ENCODE measurements around the gene PSMD1. TPM values are rescaled to one million over a fixed set of nuclear protein-coding genes. Genes with fewer than 3 reads are reported as not detected.

Gene PSMD1
- total and polyA plus RNA-seq, 4 donors = 30.1 to 91.1 (median 56.0) TPM

- no peak overlapping the region for H3K4me3 ChIP-seq
- no peaks in the 10 kb centered on the region for H3K27me3 ChIP-seq (ENCODE audit: control insufficient read depth in 3 of 3, insufficient read depth in 3 of 3, low read length in 2 of 3)
- H3K27ac ChIP-seq (ENCODE audit: low read depth in 1 of 2, low read length in 1 of 2) = peak overlapping the region in 1 of 2 donors; percentile 52
- no peak overlapping the region for H3K9ac ChIP-seq (ENCODE audit: insufficient read depth in 1 of 2, low read length in 2 of 2)
- peaks cover 0 to 12% (median 2%) of the 10 kb centered on the region in 5 donors for H3K4me1 ChIP-seq (ENCODE audit: control insufficient read depth in 5 of 5, insufficient read depth in 5 of 5, low read length in 5 of 5)
- DNase-seq = no peak
- ATAC-seq (ENCODE audit: insufficient read depth, low FRiP score) = no peak
- WGBS, 2 donors = 95 to 98% methylated on average over 3 of the region's 3 CpGs
- TF ChIP-seq, protein P1, sequence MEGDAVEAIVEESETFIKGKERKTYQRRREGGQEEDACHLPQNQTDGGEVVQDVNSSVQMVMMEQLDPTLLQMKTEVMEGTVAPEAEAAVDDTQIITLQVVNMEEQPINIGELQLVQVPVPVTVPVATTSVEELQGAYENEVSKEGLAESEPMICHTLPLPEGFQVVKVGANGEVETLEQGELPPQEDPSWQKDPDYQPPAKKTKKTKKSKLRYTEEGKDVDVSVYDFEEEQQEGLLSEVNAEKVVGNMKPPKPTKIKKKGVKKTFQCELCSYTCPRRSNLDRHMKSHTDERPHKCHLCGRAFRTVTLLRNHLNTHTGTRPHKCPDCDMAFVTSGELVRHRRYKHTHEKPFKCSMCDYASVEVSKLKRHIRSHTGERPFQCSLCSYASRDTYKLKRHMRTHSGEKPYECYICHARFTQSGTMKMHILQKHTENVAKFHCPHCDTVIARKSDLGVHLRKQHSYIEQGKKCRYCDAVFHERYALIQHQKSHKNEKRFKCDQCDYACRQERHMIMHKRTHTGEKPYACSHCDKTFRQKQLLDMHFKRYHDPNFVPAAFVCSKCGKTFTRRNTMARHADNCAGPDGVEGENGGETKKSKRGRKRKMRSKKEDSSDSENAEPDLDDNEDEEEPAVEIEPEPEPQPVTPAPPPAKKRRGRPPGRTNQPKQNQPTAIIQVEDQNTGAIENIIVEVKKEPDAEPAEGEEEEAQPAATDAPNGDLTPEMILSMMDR (IDR thresholded peaks at IDR 0.05; ENCODE audit: control extremely low read depth, extremely low read depth) = no peak
- peaks cover 0 to 20% (median 12%) of the 10 kb centered on the region in 4 donors for H3K36me3 ChIP-seq (ENCODE audit: control insufficient read depth in 4 of 4, insufficient read depth in 4 of 4, low read length in 4 of 4)
- no peaks in the 10 kb centered on the region for H3K9me3 ChIP-seq (ENCODE audit: control insufficient read depth in 4 of 4, insufficient read depth in 3 of 4, low read length in 3 of 4)
Observed at GRCh38 chr2:231221761-231222160, 165.1 kb downstream of the PSMD1 start.

Small RNA genes within 50 kb of the gene (small RNA-seq; reads per million reads assigned to genes)
- not detected for gene RNU1-93P (ENCODE audit: low replicate concordance)

Other genes starting within 250 kb of the PSMD1 start
- gene ITM2C, start 191.9 kb upstream of the PSMD1 start, total RNA-seq = 10 to 100 TPM; 24.4 to 99.7 TPM
- 10 to 100 TPM; 18.0 to 21.7 TPM for gene ITM2C, start 191.9 kb upstream of the PSMD1 start, polyA plus RNA-seq
- gene GPR55, start 131.6 kb upstream of the PSMD1 start, total RNA-seq = under 1 TPM; 0.26 to 0.58 TPM
- gene GPR55, start 131.6 kb upstream of the PSMD1 start, polyA plus RNA-seq = under 1 TPM; 0.18 to 0.33 TPM
- gene SPATA3, start 60.7 kb upstream of the PSMD1 start, total RNA-seq = not detected
- gene SPATA3, start 60.7 kb upstream of the PSMD1 start, polyA plus RNA-seq = not detected
- gene C2orf72, start 19.3 kb upstream of the PSMD1 start, total RNA-seq = 1 to 10 TPM in 1 of 2 donors, under 1 TPM in 1; 0.65 to 1.3 TPM
- gene C2orf72, start 19.3 kb upstream of the PSMD1 start, polyA plus RNA-seq = under 1 TPM; 0.28 to 0.46 TPM
- under 1 TPM; 0.09 to 0.31 TPM for gene HTR2B, start 68.2 kb downstream of the PSMD1 start, total RNA-seq
- under 1 TPM; 0.09 to 0.24 TPM for gene HTR2B, start 68.2 kb downstream of the PSMD1 start, polyA plus RNA-seq
- 10 to 100 TPM; 28.6 to 51.6 TPM for gene ARMC9, start 141.8 kb downstream of the PSMD1 start, total RNA-seq
- 10 to 100 TPM; 20.5 to 48.6 TPM for gene ARMC9, start 141.8 kb downstream of the PSMD1 start, polyA plus RNA-seq

Measured in lung (tissue), 13 donors.